ENCODE data around the gene CACNA2D2. TPM values are rescaled to one million over a fixed set of nuclear protein-coding genes. Genes with fewer than 3 reads are reported as not detected.

CACNA2D2 gene
- total RNA-seq, 2 donors from 2014 or later: 1.3 TPM

DNA sequence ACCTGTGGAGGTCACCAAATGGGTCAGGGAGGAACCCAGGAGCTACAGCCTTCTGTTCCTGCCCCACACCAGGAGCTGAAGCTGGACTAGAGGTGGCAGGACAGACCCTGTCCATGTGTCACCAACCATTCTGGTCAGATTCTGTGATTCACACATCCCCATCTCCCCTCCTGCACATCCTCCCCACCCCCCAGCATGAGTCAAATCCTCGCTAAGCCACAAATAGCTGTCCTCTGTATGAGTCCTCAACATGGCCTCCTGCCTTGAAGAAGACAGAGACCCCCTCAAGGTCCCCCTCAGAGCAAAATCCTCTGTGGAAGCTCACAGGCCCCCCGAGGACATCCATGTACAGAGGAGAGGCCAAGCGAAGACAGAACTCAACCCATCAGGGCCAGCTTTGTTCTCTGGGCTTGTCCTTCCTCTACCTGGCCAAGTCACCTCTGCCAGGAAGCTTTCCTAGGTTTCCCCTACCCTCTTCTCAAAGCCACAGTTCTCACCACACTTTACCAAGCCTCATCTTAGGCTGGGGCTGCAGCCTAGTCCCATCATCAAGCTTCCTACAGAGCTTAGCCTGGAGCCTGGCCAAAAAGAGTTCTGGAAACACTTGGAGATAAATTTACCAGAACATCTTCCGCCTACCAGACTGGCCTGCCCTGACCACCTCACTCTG, 17.1 kb downstream of the CACNA2D2 start:
- ATAC-seq (no peak), DNase-seq (no peak)
- Histone ChIP-seq H3K9me3 (no peaks in the 10 kb centered on the region), H3K27me3 (no peaks in the 10 kb centered on the region), H3K27ac (no peak overlapping the region), H3K36me3 (replicated peaks in 1 of 2; ENCODE audit: insufficient read depth in 1 of 2, low read depth in 2 of 2) (no peaks in the 10 kb centered on the region), H3K4me3 (no peak overlapping the region), H3K4me1 (no peaks in the 10 kb centered on the region)
- no peak for TF ChIP-seq POLR2A (IDR thresholded peaks at IDR 0.05)
- TF ChIP-seq, protein P1, sequence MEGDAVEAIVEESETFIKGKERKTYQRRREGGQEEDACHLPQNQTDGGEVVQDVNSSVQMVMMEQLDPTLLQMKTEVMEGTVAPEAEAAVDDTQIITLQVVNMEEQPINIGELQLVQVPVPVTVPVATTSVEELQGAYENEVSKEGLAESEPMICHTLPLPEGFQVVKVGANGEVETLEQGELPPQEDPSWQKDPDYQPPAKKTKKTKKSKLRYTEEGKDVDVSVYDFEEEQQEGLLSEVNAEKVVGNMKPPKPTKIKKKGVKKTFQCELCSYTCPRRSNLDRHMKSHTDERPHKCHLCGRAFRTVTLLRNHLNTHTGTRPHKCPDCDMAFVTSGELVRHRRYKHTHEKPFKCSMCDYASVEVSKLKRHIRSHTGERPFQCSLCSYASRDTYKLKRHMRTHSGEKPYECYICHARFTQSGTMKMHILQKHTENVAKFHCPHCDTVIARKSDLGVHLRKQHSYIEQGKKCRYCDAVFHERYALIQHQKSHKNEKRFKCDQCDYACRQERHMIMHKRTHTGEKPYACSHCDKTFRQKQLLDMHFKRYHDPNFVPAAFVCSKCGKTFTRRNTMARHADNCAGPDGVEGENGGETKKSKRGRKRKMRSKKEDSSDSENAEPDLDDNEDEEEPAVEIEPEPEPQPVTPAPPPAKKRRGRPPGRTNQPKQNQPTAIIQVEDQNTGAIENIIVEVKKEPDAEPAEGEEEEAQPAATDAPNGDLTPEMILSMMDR (IDR thresholded peaks at IDR 0.05): no peak
- intact Hi-C loops (cut with DNase I): no loop called here
- WGBS, 2 donors: 83% methylated on average over 4 of the region's 4 CpGs

DNA sequence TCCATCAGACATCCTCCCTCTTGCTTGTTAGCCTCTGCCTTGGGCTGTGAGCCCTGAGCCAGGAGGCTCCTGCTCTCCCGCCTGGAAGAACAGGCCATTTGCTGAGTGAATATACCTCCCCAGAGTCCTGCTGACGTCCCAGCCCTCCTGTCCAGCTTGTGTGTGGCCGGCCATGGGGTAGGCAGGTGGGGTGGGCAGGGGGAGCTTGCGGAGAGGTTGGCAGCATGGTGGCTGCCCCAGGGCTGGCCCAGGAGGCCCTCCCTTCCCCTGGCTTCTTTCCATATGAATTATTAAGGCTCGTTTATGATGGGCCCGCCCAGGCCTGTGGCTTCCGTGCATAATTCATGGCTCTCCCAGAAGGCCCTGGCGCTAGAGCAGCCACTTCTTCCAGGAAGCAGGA, 18.7 kb downstream of the CACNA2D2 start:
- no peak for DNase-seq
- intact Hi-C loops (cut with DNase I): no loop called here
- ATAC-seq: no peak
- H3K27me3 ChIP-seq: no peaks in the 10 kb centered on the region
- H3K4me1 ChIP-seq: no peaks in the 10 kb centered on the region
- TF ChIP-seq, protein P1 (IDR thresholded peaks at IDR 0.05): no peak
- no peak for TF ChIP-seq POLR2A (IDR thresholded peaks at IDR 0.05)
- H3K27ac ChIP-seq: no peak overlapping the region
- WGBS, 2 donors: 64 to 86% methylated on average over 1 to 7 of the region's 8 CpGs
- H3K9me3 ChIP-seq: no peaks in the 10 kb centered on the region
- no peak overlapping the region for H3K4me3 ChIP-seq
- no peaks in the 10 kb centered on the region for H3K36me3 ChIP-seq (replicated peaks in 1 of 2; ENCODE audit: insufficient read depth in 1 of 2, low read depth in 2 of 2)

DNA sequence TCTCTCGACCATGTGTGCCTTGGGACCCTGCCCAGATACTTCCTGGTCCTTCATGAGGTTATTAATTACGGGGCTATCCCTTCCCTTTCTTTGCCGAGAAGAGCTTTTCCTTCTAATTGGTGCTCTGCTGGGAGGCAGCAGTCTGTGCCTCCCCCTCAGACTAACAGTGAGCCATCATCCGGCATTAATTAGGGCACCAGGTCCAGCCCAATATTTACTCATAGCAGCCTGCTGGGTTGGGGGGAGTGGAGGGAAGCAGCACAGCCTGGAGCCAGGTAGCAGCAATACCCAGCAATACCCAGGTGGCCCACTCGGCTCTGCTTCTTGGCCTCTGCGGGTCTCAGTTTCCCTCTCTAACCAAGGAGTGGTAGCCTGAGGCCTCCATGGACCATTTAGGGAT, 20.1 kb downstream of the CACNA2D2 start:
- Histone ChIP-seq H3K27ac (no peak overlapping the region), H3K27me3 (no peaks in the 10 kb centered on the region), H3K4me1 (no peaks in the 10 kb centered on the region), H3K4me3 (no peak overlapping the region), H3K9me3 (no peaks in the 10 kb centered on the region), H3K36me3 (replicated peaks in 1 of 2; ENCODE audit: insufficient read depth in 1 of 2, low read depth in 2 of 2) (no peaks in the 10 kb centered on the region)
- intact Hi-C loops (cut with DNase I): no loop called here
- DNase-seq (no peak), ATAC-seq (no peak)
- TF ChIP-seq, protein P1 (IDR thresholded peaks at IDR 0.05): no peak
- no peak for TF ChIP-seq POLR2A (IDR thresholded peaks at IDR 0.05)
- 59 to 69% methylated on average over 6 of the region's 6 CpGs for WGBS, 2 donors

DNA sequence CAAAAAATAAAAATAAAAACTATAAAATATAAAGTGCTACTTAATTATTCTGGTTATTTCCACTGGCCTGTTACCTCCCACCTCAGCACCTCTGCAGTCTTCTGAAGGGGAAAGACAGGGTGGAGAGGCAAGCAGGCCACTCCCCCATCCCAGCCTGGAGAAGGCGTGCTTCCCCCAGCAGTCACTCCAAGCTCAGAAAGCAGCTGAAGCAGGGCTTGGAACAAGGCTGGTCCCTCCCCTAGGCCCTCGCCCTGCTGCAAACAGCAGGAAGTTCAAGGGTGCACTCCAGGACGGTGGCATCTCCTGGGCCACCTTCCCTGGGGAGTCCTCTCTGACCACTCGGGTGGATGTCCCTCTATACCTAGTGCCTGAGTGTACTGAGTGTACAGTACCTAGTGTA, 21.4 kb downstream of the CACNA2D2 start:
- H3K4me3 ChIP-seq: no peak overlapping the region
- no peak for TF ChIP-seq POLR2A (IDR thresholded peaks at IDR 0.05)
- DNase-seq (no peak), ATAC-seq (no peak)
- H3K36me3 ChIP-seq (replicated peaks in 1 of 2; ENCODE audit: insufficient read depth in 1 of 2, low read depth in 2 of 2): no peaks in the 10 kb centered on the region
- WGBS, 2 donors: 55 to 69% methylated on average over 2 to 4 of the region's 4 CpGs
- H3K27ac ChIP-seq: no peak overlapping the region
- no peaks in the 10 kb centered on the region for H3K9me3 ChIP-seq
- no peaks in the 10 kb centered on the region for H3K4me1 ChIP-seq
- intact Hi-C loops (cut with DNase I): no loop called here
- no peaks in the 10 kb centered on the region for H3K27me3 ChIP-seq

DNA sequence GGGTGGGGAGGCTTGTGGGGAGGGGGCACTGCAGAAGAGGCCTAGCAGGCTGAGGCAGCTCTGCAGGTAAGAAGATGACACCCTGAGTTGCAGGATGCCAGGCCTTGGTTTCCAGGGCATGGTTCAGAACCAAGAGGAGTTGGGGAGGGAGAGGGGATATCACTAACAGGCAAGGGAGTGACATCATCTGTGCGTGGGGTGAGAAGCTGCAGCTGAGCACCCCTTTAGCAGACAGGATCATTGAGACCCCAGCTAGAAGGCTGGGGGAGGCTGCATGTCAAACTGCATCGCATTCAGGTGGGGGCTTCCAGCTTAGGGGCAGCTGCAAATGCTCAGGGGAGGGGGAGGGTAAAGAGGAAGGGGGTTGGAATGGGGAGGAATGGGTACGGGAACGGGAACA, 23.0 kb downstream of the CACNA2D2 start:
- no peaks in the 10 kb centered on the region for H3K36me3 ChIP-seq (replicated peaks in 1 of 2; ENCODE audit: insufficient read depth in 1 of 2, low read depth in 2 of 2)
- WGBS, 2 donors: 38 to 48% methylated on average over 2 of the region's 4 CpGs
- DNase-seq (no peak), ATAC-seq (no peak)
- TF ChIP-seq POLR2A (IDR thresholded peaks at IDR 0.05): no peak
- TF ChIP-seq, protein P1 (IDR thresholded peaks at IDR 0.05): no peak
- intact Hi-C loops (cut with DNase I): no loop called here
- no peak overlapping the region for H3K27ac ChIP-seq
- no peaks in the 10 kb centered on the region for H3K9me3 ChIP-seq
- no peaks in the 10 kb centered on the region for H3K4me1 ChIP-seq
- no peaks in the 10 kb centered on the region for H3K27me3 ChIP-seq
- no peak overlapping the region for H3K4me3 ChIP-seq

All from body of pancreas (tissue), 4 donors.